ENCODE measurements around the gene MINDY1. TPM values are rescaled to one million over a fixed set of nuclear protein-coding genes. Genes with fewer than 3 reads are reported as not detected.

Gene MINDY1
- total and polyA plus RNA-seq, 8 donors, result 9.8 to 60.0 (median 28.5) TPM

DNA sequence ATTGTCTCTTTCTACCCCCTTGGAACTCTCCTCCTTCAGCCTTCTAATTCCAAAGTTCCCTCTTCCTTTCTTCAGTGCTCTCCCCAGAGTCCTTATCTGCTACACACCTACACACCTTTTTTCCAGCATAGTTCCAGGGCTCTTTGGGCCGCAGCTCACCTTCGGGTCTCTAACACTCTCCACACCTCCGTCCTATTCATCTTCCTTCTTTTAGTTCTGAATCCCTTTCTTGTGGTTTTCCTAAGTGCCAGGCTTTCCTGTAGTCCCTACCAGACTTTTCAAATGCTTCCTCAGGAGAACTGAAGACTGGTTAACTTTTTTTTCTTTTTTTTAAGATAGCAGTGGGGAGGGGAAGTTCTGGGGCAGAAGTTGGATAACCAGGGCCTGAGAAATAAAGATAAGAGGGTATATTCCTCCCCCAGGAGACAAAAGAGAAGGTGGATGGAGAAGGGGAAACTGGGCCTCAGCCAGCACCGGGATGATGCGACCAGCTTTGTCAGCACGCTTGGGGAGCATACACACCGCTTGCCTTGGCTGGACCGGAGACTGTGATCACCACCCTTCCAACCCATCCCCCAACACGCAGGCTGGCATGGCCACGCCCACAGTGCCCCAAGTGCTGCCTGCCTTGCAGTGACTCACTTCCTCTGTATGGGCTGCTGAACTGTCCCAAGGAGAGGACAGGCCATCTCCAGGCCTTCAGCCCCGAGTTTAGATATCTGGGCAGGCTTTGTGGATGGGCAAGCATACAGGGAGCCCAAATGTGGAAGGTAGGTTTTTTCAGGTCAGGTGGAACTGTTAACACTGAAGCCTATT, 29.6 kb downstream of the MINDY1 start:
- intact Hi-C loops (cut with DNase I; ENCODE audit: low total_unique reads), result no loop called here
- no peak overlapping the region for H3K4me3 ChIP-seq
- peaks cover 50 to 86% (median 79%) of the 10 kb centered on the region in 4 donors for H3K4me1 ChIP-seq
- DNase-seq, result peak; percentile 89 to 90
- no peaks in the 10 kb centered on the region for H3K9me3 ChIP-seq
- WGBS, 5 donors, result 15 to 43% (median 24%) methylated on average over 9 to 11 of the region's 11 CpGs
- H3K27me3 ChIP-seq, result no peaks in the 10 kb centered on the region
- H3K27ac ChIP-seq, result peak overlapping the region; percentile 52 to 99 (median 91)
- TF ChIP-seq POLR2AphosphoS5 (IDR thresholded peaks at IDR 0.05) (peak; percentile 63 to 87 (median 71)), POLR2A (IDR thresholded peaks at IDR 0.05) (no peak), EP300 (IDR thresholded peaks at IDR 0.05) (no peak)
- TF ChIP-seq, protein P1, sequence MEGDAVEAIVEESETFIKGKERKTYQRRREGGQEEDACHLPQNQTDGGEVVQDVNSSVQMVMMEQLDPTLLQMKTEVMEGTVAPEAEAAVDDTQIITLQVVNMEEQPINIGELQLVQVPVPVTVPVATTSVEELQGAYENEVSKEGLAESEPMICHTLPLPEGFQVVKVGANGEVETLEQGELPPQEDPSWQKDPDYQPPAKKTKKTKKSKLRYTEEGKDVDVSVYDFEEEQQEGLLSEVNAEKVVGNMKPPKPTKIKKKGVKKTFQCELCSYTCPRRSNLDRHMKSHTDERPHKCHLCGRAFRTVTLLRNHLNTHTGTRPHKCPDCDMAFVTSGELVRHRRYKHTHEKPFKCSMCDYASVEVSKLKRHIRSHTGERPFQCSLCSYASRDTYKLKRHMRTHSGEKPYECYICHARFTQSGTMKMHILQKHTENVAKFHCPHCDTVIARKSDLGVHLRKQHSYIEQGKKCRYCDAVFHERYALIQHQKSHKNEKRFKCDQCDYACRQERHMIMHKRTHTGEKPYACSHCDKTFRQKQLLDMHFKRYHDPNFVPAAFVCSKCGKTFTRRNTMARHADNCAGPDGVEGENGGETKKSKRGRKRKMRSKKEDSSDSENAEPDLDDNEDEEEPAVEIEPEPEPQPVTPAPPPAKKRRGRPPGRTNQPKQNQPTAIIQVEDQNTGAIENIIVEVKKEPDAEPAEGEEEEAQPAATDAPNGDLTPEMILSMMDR (IDR thresholded peaks at IDR 0.05), result no peak
- no peaks in the 10 kb centered on the region for H3K36me3 ChIP-seq

DNA sequence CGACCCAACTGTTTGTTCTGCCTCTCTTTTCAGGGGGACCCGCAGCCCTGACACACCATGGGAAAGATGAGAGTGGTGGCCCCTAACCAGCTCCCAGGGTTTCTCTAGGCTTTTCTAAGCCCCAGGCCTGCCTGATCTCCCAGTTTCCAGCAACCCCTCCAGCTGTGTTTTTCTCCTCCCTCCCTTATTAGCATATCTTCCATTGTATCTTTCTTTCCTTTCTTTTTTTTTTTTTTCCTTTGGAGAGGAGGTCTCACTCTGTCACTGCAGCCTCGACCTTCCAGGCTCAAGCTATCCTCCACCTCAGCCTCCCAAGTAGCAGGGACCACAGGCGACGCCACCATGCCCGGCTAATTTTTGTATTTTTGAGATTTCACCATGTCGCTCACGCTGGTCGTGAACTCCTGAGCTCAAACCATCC, 30.3 kb downstream of the MINDY1 start:
- DNase-seq, result no peak
- Histone ChIP-seq H3K27me3 (no peaks in the 10 kb centered on the region), H3K4me1 (peaks cover 52 to 86% (median 79%) of the 10 kb centered on the region in 4 donors), H3K4me3 (no peak overlapping the region), H3K9me3 (no peaks in the 10 kb centered on the region), H3K36me3 (no peaks in the 10 kb centered on the region), H3K27ac (peak overlapping the region; percentile 52 to 99 (median 91))
- intact Hi-C loops (cut with DNase I; ENCODE audit: low total_unique reads), result no loop called here
- TF ChIP-seq EP300 (IDR thresholded peaks at IDR 0.05) (no peak), POLR2A (IDR thresholded peaks at IDR 0.05) (no peak), POLR2AphosphoS5 (IDR thresholded peaks at IDR 0.05) (no peak)
- TF ChIP-seq, protein P1 (IDR thresholded peaks at IDR 0.05), result no peak
- WGBS, 5 donors, result 83 to 92% (median 86%) methylated on average over 9 of the region's 9 CpGs

DNA sequence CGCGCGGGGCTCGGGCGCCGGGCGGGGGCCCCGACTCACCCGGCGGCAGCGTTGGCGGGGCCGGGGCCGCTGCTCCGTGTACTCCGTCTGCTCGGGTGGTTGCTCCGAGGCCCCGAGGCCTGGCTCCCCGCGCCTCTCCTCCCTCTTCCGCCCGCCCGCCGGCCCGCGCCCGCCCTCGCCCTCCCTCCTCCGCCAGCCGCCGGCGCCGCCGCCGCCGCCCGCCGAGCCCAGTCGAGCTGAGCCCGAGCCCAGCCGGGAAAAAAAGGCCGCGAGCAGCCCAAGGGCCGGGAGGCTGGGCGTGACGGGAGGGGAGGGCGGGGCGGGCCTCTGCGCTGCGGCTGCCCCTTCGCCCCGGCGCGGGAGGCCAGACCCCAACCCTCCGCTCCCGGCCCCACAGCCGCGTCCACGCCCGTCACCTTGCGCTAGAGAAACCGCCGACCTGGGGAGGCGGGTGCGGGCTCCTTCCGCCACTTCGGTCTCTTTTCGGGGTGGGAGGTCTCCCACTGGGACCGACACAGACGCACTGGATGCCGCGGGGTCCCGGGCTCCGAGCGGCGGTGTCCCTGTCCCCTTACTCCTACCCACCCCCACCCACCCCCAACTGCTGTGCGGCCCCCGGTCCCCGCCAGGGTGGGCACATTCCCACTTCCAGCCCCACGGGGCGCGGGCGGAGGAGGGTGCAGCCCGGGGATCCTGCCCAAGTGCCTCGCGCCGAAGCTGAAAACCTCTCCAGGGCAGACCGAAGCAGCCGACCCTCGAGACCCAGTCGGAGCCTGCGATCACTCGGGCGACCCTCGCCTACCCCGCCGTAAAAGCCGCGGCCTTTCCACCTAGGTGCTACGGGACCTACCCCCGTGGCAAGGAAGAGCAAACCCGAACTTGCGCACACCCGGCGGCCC, 31.9 kb downstream of the MINDY1 start, which contains the start of gene CERS2:
TSS of gene CERS2 (minus strand) at position 256 of the 899 bp plus-strand sequence. CDS start 5,745 bp downstream, outside the sequence.
- intact Hi-C loops (cut with DNase I; ENCODE audit: low total_unique reads), result no loop called here
- DNase-seq, result peak; percentile 87 to 96
- TF ChIP-seq, protein P1 (IDR thresholded peaks at IDR 0.05), result no peak
- peak in 1 of 3 donors; percentile 41 for TF ChIP-seq POLR2AphosphoS5 (IDR thresholded peaks at IDR 0.05)

More for the DNA sequence above, 31.9 kb downstream of the MINDY1 start, which contains the start of gene CERS2:
- Histone ChIP-seq H3K9me3 (no peaks in the 10 kb centered on the region), H3K4me3 (peak within 1 kb of the TSS; percentile 80 to 97 (median 93)), H3K4me1 (peaks cover 60 to 89% (median 81%) of the 10 kb centered on the region in 4 donors), H3K27ac (peak within 1 kb of the TSS; percentile 91 to 99 (median 91)), H3K36me3 (no peaks in the 10 kb centered on the region), H3K27me3 (no peaks in the 10 kb centered on the region)
- 10 to 24% (median 14%) methylated on average over 35 to 104 of the region's 106 CpGs for WGBS, 5 donors

All from stomach (tissue), 9 donors.